Large intestine (tissue), 3 donors: Measurements from ENCODE around the gene ZCCHC7. TPM values are rescaled to one million over a fixed set of nuclear protein-coding genes. Genes with fewer than 3 reads are reported as not detected.

Experiments
- DNase-seq, 2 donors: peaks; one replicate each; pipeline versions ENCODE4 v3.0.0 to v3.0.0-alpha.2; 2013
- H3K27ac ChIP-seq: one replicate; pipeline ENCODE4 v1.5.1; 2013; ENCODE audit warnings: low read length
- H3K27me3 ChIP-seq: 2 replicates; pipeline ENCODE4 v1.6.1; 2013; ENCODE audit warnings: low read length; ENCODE audit not compliant: control insufficient read depth, insufficient read depth
- H3K36me3 ChIP-seq: 2 replicates; pipeline ENCODE4 v1.6.1; 2013; ENCODE audit warnings: low read length; ENCODE audit not compliant: control insufficient read depth, insufficient read depth
- H3K4me1 ChIP-seq: one replicate; pipeline ENCODE4 v1.6.1; 2013; ENCODE audit warnings: low read length; ENCODE audit not compliant: control insufficient read depth, insufficient read depth
- H3K4me3 ChIP-seq: one replicate; pipeline ENCODE4 v1.5.1; 2013; ENCODE audit warnings: low read length
- H3K9me3 ChIP-seq: one replicate; pipeline ENCODE4 v1.6.1; 2013; ENCODE audit warnings: mild to moderate bottlenecking, low read depth, low read length, moderate library complexity; ENCODE audit not compliant: control insufficient read depth
- WGBS: methylation state at CpG from one replicate; pipeline ENCODE4 v1.1.5; 2013; ENCODE audit warnings: low lambda C conversion rate; ENCODE audit not compliant: insufficient coverage; 5-methylcytosine and 5-hydroxymethylcytosine counted together
- polyA plus RNA-seq: library from polyadenylated mRNA; unstranded; fragments of 120-200 nt; gene quantifications from one replicate; pipeline ENCODE4 v1.2.1, GENCODE V29; 2013

The ZCCHC7 gene
- polyA plus RNA-seq, 1 donor: 15.0 TPM

DNA sequence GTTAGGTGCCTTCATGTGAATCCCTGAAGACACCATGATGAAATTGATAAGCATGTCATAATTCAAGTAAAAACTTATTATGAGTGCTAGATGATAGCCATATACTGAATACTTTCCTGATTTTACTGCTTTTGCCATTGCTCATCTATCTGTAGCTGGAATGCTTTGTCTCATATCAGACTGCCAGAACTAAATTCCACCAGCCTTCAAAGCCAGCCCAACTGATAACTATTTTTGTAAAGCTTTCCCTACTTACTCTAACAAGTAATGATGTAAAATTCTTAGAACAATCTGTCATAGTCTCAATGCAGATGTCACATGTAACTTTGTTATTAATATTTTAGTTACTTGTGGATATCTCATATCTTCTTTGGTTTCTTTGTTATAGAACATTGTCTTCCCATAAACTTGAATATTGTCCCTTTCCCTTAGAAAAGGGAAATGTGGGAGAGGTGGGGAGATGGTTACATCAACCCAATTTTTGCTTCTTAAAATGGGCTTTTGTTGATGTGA is 128.3 kb downstream of the ZCCHC7 start:
- H3K9me3 ChIP-seq: no peaks in the 10 kb centered on the region
- no peaks in the 10 kb centered on the region for H3K4me1 ChIP-seq
- DNase-seq: no peak
- no peaks in the 10 kb centered on the region for H3K27me3 ChIP-seq
- H3K4me3 ChIP-seq: no peak overlapping the region
- H3K27ac ChIP-seq: no peak overlapping the region
- H3K36me3 ChIP-seq: peaks cover 2% of the 10 kb centered on the region

DNA sequence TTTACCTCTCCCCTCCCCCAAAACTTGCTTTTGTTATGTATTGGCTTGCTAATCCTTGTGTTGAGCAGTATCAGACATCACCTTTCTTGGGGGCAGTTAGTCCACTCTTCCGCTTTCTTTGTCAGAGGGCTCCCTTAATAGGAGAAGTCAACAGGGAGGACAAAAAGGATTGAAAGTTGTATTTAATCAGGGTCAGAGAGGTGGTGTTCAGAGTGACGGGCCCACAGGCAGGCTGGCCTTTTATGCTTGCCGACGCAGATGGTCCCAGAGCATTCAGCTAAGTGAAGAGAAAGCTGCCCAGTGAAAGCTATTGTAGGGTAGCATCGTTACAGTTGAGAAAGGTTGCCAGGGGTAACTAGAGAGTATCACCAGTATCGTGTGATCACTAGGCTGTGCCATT is 131.1 kb downstream of the ZCCHC7 start:
- WGBS: no CpG with 5 or more reads among the region's 6 CpGs
- Histone ChIP-seq H3K27me3 (no peaks in the 10 kb centered on the region), H3K4me3 (no peak overlapping the region), H3K27ac (no peak overlapping the region), H3K4me1 (no peaks in the 10 kb centered on the region), H3K36me3 (peaks cover 2% of the 10 kb centered on the region), H3K9me3 (no peaks in the 10 kb centered on the region)
- no peak for DNase-seq

DNA sequence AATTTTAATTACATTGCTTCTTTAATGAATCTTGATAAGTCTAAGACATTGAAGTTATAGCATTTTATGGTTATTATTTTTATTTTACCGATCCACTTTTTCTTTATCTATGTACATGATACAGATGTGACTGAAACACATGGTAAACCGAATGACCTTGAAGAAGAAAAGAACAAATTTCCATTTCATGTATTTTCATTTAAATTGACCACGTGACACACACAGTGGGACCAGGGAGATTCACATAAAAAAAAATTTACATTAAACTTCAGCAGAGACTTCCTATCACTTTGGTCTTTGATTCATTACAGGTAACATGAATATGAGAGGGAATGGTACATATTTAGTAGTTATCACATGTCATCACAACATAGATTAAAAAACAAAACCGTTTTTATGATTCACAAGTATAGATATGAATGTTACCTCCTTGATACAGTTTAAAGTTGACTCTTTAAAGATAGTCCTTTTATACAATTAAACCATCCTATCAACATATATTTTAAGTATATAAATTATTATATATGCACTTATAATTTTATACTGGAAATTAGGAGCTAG is 133.1 kb downstream of the ZCCHC7 start:
- H3K9me3 ChIP-seq: no peaks in the 10 kb centered on the region
- H3K27ac ChIP-seq: no peak overlapping the region
- peaks cover 2% of the 10 kb centered on the region for H3K36me3 ChIP-seq
- WGBS: 77% methylated on average over 3 of the region's 4 CpGs
- H3K4me1 ChIP-seq: no peaks in the 10 kb centered on the region
- DNase-seq: no peak
- H3K4me3 ChIP-seq: no peak overlapping the region
- no peaks in the 10 kb centered on the region for H3K27me3 ChIP-seq

DNA sequence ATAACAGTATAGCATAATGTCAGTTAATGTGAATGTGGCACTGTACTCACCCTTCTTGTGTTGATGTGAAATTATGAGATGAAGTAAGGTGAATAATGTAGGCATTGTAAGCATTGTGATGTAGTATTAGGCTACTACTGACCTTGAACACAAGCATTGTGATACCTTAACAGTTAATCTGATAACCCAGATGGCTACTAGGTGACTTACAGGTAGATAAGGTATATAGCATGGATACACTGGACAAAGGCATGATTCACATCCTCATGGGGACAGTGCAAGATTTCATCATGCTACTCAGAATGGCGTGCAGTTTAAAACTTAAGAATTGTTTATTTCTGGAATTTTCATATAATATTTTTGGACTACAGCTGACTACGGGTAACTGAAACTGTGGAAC is 134.8 kb downstream of the ZCCHC7 start:
- Histone ChIP-seq H3K4me1 (no peaks in the 10 kb centered on the region), H3K4me3 (no peak overlapping the region), H3K36me3 (no peaks in the 10 kb centered on the region), H3K9me3 (no peaks in the 10 kb centered on the region), H3K27me3 (no peaks in the 10 kb centered on the region), H3K27ac (no peak overlapping the region)
- 100% methylated on average over 2 of the region's 2 CpGs for WGBS
- DNase-seq: no peak

DNA sequence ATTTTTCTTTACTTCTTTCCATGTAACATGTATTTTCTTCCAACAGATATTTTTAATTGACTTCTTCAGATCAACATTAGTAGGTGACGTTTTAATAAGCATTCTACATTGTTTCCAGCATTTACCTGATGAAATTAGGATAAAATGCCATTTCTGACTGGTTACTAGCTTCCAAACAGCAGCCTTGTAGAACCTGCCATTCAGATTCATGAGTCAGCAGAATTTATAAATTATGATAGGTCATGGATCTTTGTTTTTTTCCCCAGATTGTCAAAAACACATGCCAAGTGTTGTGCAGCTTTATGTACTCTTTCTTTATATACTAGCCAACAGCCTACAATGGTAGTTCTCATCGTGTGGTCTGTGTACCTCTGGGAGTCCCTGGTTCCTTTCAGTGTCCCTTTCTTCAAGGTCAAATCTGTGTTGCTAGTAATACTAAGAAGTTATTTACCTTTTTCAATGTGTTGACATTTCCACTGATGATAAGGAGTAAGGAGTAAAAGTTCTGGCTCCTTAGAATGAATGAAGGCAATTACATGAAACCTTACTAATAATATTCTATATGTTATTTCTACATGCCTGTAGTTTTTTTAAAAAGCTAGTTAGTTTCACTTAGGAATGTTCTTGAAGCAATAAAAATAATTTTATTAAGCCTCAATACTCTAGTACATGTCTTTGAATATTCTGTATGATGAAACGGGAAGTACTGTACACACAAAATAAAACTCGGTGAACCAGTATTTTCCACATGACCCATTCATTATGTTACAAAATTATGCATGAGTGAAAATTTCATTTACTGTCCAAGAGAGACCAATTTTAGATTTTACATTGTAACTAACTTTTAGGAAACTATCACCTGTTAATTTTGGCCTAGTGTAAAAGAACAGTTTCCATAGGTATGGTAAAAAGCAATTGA is 135.8 kb downstream of the ZCCHC7 start:
- no peaks in the 10 kb centered on the region for H3K36me3 ChIP-seq
- H3K4me3 ChIP-seq: no peak overlapping the region
- H3K27me3 ChIP-seq: no peaks in the 10 kb centered on the region
- DNase-seq: no peak
- no peaks in the 10 kb centered on the region for H3K4me1 ChIP-seq
- no peaks in the 10 kb centered on the region for H3K9me3 ChIP-seq
- 71% methylated on average over 2 of the region's 4 CpGs for WGBS
- H3K27ac ChIP-seq: no peak overlapping the region

DNA sequence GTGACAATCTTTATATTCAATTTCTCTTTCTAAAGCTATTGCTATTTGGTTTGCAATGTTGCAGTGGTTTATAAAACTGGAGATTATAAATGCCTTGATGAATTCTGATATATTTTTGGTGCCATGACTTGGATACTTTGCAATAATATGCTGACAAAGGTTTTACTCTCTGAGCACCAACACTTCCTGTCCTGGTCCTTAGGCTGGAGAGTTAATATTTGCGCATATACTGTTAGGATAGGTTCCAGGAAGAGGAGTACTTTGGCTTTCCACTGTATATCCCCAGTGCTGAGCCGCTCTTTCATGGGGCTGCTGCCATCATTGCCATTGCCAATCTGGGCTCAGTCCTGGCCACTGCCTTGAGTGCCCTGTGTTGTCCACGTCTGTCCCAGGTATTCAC is 139.6 kb downstream of the ZCCHC7 start:
- H3K27me3 ChIP-seq: no peaks in the 10 kb centered on the region
- no peak for DNase-seq
- no peaks in the 10 kb centered on the region for H3K9me3 ChIP-seq
- no CpG with 5 or more reads among the region's 3 CpGs for WGBS
- no peaks in the 10 kb centered on the region for H3K36me3 ChIP-seq
- H3K4me3 ChIP-seq: no peak overlapping the region
- H3K4me1 ChIP-seq: no peaks in the 10 kb centered on the region
- H3K27ac ChIP-seq: no peak overlapping the region

DNA sequence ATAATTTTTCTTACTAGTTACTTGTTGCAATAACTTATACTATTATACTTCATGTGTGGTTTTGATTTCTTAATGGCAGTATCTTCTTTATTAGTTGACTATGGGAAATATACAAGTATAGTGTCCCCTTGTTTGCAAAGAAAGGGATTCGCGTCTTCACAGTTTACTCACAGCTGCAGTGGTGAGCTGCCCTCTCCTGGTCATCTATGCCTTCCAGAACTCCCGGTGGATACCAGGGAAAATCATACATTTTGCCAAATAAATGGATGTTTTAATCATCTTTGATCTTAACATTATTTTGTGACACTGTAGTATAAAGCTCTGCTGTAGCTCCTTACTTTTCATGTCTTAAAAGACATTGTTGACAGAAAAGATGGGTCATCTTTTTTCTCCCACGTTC is 142.0 kb downstream of the ZCCHC7 start:
- H3K27me3 ChIP-seq: no peaks in the 10 kb centered on the region
- no peaks in the 10 kb centered on the region for H3K36me3 ChIP-seq
- H3K4me1 ChIP-seq: no peaks in the 10 kb centered on the region
- DNase-seq: no peak
- 100% methylated on average over 1 of the region's 4 CpGs for WGBS
- H3K4me3 ChIP-seq: no peak overlapping the region
- no peak overlapping the region for H3K27ac ChIP-seq
- H3K9me3 ChIP-seq: no peaks in the 10 kb centered on the region

DNA sequence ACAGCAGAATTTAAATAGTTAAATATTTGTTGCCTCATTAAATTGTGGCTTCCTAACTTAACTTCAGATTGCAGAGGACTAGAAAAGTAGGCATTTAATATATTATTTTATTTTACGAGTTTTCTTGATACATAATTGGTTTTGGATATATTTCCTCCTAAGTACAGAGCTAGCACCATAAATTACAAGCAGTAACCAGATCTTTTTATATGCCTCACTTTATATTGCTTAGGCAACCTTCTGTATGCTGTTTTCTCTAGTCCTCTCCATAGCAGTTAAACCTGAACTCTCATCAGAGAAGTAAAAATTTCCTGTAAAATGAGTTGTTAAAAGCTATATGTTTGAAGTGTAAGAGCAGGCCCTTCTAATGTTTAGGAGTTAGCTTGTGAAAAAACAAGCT is 144.2 kb downstream of the ZCCHC7 start:
- Histone ChIP-seq H3K36me3 (no peaks in the 10 kb centered on the region), H3K4me1 (no peaks in the 10 kb centered on the region), H3K4me3 (no peak overlapping the region), H3K27me3 (no peaks in the 10 kb centered on the region), H3K27ac (no peak overlapping the region), H3K9me3 (no peaks in the 10 kb centered on the region)
- no peak for DNase-seq
- 80% methylated on average over 1 of the region's 1 CpG for WGBS

DNA sequence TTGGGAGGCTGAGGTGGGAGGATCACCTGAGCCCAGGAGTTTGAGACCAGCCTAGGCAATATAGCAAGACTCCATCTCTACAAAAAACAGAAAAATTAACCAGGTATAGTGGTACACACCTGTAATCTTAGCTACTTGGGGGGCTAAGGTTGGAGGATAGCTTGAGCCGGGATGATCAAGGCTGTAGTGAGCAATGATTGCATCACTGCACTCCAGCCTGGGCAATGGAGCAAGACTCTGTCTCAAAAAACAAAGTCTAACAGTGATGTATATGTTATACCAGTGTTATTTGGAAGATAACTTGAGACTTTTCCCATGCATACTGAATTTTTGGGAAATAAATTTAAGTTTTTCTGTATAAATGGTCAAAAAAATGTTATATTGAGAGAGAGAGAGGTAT is 146.3 kb downstream of the ZCCHC7 start:
- Histone ChIP-seq H3K4me1 (no peaks in the 10 kb centered on the region), H3K4me3 (no peak overlapping the region), H3K27me3 (no peaks in the 10 kb centered on the region), H3K9me3 (no peaks in the 10 kb centered on the region), H3K36me3 (no peaks in the 10 kb centered on the region), H3K27ac (no peak overlapping the region)
- no peak for DNase-seq
- no CpG with 5 or more reads among the region's 1 CpG for WGBS

DNA sequence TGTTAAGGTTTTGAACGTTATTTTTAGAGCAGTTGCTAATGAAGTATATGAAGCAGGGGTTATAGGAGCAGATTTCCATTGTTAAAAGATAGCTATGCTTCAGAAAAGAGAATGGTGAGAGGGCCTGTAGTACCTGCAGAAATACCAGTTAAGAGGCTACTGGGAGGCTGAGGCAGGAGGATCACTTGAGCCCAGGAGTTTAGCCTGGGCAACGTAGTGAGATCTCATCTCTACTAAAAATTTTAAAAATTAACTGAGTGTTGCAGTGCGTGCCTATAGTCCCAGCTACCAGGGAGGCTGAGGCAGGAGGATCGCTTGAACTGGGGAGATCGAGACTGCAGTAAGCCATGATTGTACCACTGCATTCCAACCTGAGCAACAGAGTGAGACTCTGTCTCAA is 148.8 kb downstream of the ZCCHC7 start:
- no peak overlapping the region for H3K4me3 ChIP-seq
- no peak overlapping the region for H3K27ac ChIP-seq
- no peak for DNase-seq
- WGBS: 100% methylated on average over 1 of the region's 5 CpGs
- H3K27me3 ChIP-seq: no peaks in the 10 kb centered on the region
- H3K4me1 ChIP-seq: no peaks in the 10 kb centered on the region
- no peaks in the 10 kb centered on the region for H3K9me3 ChIP-seq
- no peaks in the 10 kb centered on the region for H3K36me3 ChIP-seq

DNA sequence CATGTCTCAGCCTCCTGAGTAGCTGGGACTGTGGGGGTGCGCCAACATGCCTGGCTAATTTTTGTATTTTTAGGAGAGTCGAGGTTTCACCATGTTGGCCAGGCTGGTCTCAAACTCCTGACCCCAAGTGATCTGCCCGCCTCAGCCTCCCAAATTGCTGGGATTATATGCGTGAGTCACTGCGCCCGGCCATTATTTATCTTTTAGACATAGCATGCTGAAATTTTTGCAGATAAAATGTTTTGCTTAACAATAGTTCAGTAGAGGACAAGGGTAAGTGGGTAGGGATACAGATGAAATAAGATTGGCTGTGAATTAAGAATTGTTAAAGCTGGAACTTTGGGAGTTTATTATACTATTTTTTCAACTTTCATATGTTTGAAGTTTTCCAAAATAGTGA is 151.3 kb downstream of the ZCCHC7 start:
- WGBS: no CpG with 5 or more reads among the region's 6 CpGs
- H3K27me3 ChIP-seq: no peaks in the 10 kb centered on the region
- H3K36me3 ChIP-seq: no peaks in the 10 kb centered on the region
- H3K4me3 ChIP-seq: no peak overlapping the region
- no peaks in the 10 kb centered on the region for H3K9me3 ChIP-seq
- DNase-seq: no peak
- no peaks in the 10 kb centered on the region for H3K4me1 ChIP-seq
- no peak overlapping the region for H3K27ac ChIP-seq
